Progenitor cell of endocrine pancreas (in vitro differentiated cells): ENCODE results near the gene S100Z. TPM values are rescaled to one million over a fixed set of nuclear protein-coding genes. Genes with fewer than 3 reads are reported as not detected.

Experiments used
- DNase-seq: peaks from one replicate; pipeline ENCODE4 v3.0.0; 2021; ENCODE audit warnings: low spot score; ENCODE audit not compliant: unreplicated experiment
- H3K27ac Mint-ChIP-seq: 2 replicates; pipeline ENCODE4 v1.8.0; 2021; ENCODE audit warnings: mild to moderate bottlenecking, moderate library complexity, mixed read lengths
- H3K27me3 Mint-ChIP-seq: 2 replicates; pipeline ENCODE4 v1.8.0; 2021; ENCODE audit warnings: mixed read lengths
- H3K36me3 Mint-ChIP-seq: 2 replicates; pipeline ENCODE4 v1.8.0; 2022; ENCODE audit warnings: mixed read lengths; ENCODE audit not compliant: insufficient read depth
- H3K4me1 Mint-ChIP-seq: 2 replicates; pipeline ENCODE4 v1.8.0; 2021; ENCODE audit warnings: low read depth, mixed read lengths
- H3K4me3 Mint-ChIP-seq: 2 replicates; pipeline ENCODE4 v1.8.0; 2021; ENCODE audit warnings: low read depth, mild to moderate bottlenecking, moderate library complexity, mixed read lengths
- H3K9me3 Mint-ChIP-seq: 2 replicates; pipeline ENCODE4 v1.8.0; 2021; ENCODE audit warnings: low read depth, mixed read lengths
- total RNA-seq: library from RNA; stranded (reverse); gene quantifications from 2 replicates; pipeline ENCODE4 v1.2.1, GENCODE V29; 2021
- TF ChIP-seq, protein P1 (sequence below): fragments of 200-600 bp; sonication (generic); IDR thresholded peaks from one replicate; pipeline ENCODE4 v1.5.0; 2021; ENCODE audit warnings: antibody characterized with exemption, mild to moderate bottlenecking; ENCODE audit not compliant: unreplicated experiment

Gene S100Z
- total RNA-seq, 1 donor from 2014 or later, result 1.7 TPM

DNA sequence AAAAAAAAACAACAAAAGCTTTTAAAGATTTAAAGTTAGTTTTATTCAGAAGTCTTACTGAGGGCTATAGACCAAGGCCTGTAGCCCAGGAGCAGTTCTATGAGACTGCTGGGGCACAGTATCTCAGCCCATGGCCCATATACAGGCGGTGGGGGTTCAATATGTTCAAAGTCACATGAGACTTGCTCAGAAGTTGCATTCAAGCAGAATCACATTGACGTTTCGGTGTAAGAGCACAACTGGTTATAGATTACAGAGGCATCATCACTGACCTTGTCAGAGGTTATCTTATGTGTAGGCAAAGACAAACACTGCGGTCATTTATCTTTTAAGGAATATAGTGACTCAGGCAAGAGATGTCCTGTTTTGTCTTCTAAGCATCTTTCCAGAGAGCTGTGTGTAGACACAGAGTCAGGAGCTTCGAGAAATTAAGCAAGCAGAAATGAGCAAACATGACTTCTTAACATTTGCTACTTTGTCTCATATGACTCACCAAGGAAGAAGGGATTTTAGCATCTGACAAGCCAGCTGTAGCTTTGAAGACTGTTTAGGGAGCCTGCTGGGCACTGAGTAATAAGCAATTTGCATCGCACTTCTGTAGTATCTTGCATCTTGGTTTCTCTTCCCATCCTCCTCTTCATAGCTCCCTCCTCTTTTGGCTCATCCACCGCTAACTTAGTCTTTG is 43.9 kb upstream of the S100Z start:
- peaks cover 9% of the 10 kb centered on the region for H3K4me1 Mint-ChIP-seq
- H3K27ac Mint-ChIP-seq, result no peak overlapping the region
- H3K4me3 Mint-ChIP-seq, result no peak overlapping the region

DNA sequence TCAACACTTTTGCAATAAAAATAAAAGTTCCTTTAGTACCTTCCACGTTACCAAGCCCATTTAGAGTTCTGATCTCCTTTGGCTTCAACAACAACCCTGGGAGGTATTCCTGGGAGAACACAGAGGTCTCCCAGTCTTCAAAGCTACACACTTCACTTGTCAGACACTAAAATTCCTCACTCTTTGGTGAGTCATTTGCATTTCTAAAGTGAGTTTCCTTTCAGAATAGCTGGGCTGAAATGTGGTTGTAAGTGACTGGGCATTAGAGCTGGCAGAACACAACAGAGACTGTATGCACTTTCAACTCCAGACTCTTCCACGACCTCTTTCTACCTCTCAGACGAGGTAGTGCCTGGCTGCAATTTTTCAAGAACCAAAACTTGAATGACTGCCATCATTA is 42.5 kb upstream of the S100Z start:
- Mint-ChIP-seq H3K4me1 (peaks cover 9% of the 10 kb centered on the region), H3K36me3 (no peaks in the 10 kb centered on the region), H3K9me3 (peaks cover 5% of the 10 kb centered on the region), H3K27ac (no peak overlapping the region), H3K27me3 (peaks cover 26% of the 10 kb centered on the region), H3K4me3 (no peak overlapping the region)
- TF ChIP-seq, protein P1, sequence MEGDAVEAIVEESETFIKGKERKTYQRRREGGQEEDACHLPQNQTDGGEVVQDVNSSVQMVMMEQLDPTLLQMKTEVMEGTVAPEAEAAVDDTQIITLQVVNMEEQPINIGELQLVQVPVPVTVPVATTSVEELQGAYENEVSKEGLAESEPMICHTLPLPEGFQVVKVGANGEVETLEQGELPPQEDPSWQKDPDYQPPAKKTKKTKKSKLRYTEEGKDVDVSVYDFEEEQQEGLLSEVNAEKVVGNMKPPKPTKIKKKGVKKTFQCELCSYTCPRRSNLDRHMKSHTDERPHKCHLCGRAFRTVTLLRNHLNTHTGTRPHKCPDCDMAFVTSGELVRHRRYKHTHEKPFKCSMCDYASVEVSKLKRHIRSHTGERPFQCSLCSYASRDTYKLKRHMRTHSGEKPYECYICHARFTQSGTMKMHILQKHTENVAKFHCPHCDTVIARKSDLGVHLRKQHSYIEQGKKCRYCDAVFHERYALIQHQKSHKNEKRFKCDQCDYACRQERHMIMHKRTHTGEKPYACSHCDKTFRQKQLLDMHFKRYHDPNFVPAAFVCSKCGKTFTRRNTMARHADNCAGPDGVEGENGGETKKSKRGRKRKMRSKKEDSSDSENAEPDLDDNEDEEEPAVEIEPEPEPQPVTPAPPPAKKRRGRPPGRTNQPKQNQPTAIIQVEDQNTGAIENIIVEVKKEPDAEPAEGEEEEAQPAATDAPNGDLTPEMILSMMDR, result no peak
- DNase-seq, result no peak

More for the DNA sequence above, 43.9 kb upstream of the S100Z start:
- no peak for DNase-seq
- no peaks in the 10 kb centered on the region for H3K36me3 Mint-ChIP-seq
- TF ChIP-seq, protein P1, result no peak
- H3K27me3 Mint-ChIP-seq, result peaks cover 35% of the 10 kb centered on the region
- H3K9me3 Mint-ChIP-seq, result peaks cover 3% of the 10 kb centered on the region

DNA sequence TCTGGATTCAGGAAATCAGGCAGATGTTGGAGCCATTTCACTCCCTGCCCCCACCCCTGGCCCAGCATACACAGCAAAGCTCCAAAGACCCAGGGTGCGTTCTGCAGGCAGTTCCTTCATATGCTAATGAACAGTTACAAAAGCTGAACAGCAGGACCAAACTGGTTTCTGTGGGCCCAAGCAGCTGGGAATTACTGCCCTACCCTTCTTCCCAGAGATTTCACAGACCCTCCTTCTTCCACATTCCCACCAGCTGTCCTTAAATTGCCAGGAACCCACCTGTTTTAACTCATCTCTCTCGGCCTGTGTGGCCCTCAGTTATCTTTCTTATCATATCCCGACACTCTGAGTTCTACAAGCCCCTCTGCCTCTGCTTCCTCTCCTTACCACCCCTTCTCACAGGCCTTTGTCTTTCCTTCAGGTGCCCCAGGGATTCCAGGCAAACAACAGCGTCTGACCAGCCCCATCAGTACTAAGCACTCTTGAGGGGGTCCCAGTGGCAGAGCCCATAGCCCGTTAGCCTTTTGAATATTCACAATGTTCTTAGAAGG is 41.6 kb upstream of the S100Z start:
- TF ChIP-seq, protein P1, result no peak
- DNase-seq, result no peak

DNA sequence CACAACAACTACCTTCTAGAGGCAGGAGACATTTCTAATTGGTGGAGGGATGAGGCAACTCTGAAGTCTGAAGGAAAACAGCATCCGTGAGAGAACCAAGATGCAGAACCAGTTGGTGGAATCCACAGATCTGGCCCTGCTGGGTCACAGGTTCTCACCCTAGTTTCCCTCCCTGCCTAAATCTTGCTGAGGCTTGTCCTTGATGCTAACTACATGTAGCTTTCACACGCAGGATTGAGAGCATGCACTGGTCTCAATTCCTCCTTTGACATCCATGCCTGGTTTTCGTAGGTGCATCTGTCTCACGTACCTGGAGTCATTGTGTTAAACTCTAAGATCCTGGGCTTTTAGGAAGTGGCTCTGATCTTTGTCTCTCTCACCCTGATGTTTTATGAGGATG is 40.7 kb upstream of the S100Z start:
- TF ChIP-seq, protein P1, result no peak
- Mint-ChIP-seq H3K36me3 (no peaks in the 10 kb centered on the region), H3K27ac (no peak overlapping the region), H3K4me3 (no peak overlapping the region), H3K4me1 (peaks cover 9% of the 10 kb centered on the region), H3K9me3 (peaks cover 5% of the 10 kb centered on the region), H3K27me3 (peaks cover 27% of the 10 kb centered on the region)
- DNase-seq, result no peak

More for the DNA sequence above, 41.6 kb upstream of the S100Z start:
- Mint-ChIP-seq H3K36me3 (no peaks in the 10 kb centered on the region), H3K4me3 (no peak overlapping the region), H3K27ac (no peak overlapping the region), H3K9me3 (peaks cover 5% of the 10 kb centered on the region), H3K27me3 (peaks cover 26% of the 10 kb centered on the region), H3K4me1 (peaks cover 9% of the 10 kb centered on the region)

DNA sequence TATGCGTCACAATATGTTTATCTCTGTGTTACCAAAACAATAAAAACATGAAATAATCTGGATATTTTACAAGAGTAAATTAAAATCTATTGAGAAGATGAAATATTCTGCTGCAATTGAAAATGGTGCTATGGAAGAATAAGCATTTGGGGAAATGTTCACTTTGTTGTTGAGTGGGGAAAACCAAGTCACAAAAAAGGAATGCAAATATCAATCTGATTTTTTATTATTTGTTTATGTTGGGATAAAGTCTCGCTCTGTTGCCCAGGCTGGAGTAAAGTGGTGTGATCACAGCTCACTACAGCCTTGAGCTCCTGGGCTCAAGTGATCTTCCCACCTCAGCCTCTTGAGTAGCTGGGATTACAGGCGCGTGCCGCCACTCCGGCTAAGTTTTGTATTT is 39.6 kb upstream of the S100Z start:
- TF ChIP-seq, protein P1, result no peak
- H3K4me3 Mint-ChIP-seq, result no peak overlapping the region
- peaks cover 9% of the 10 kb centered on the region for H3K4me1 Mint-ChIP-seq
- H3K27me3 Mint-ChIP-seq, result peaks cover 30% of the 10 kb centered on the region
- H3K36me3 Mint-ChIP-seq, result no peaks in the 10 kb centered on the region
- DNase-seq, result no peak
- H3K27ac Mint-ChIP-seq, result no peak overlapping the region
- peaks cover 5% of the 10 kb centered on the region for H3K9me3 Mint-ChIP-seq
